ENCODE data around the gene GPR153.

GPR153 gene

GRCh38 chr1:6292102-6292501, 31.2 kb upstream of the GPR153 start:
- no peaks in the 10 kb centered on the region for H3K36me3 ChIP-seq (ENCODE audit: insufficient read depth, low read length)
- no peaks in the 10 kb centered on the region for H3K9me3 ChIP-seq (ENCODE audit: low read depth, low read length)
- no peak for DNase-seq (ENCODE audit: low read depth, low spot score)
- TF ChIP-seq EZH2 (IDR thresholded peaks at IDR 0.05) (no peak), POLR2AphosphoS5 (IDR thresholded peaks at IDR 0.05; ENCODE audit: borderline replicate concordance, low read depth, low read length) (no peak), FOXP2 (optimal IDR thresholded peaks at IDR 0.05; ENCODE audit: control extremely low read depth, extremely low read length, insufficient read depth) (no peak)
- H3K9ac ChIP-seq (ENCODE audit: insufficient read length) = no peak overlapping the region
- H3K27ac ChIP-seq = no peak overlapping the region
- H3K4me3 ChIP-seq = no peak overlapping the region

- Histone ChIP-seq H3K9me3 (ENCODE audit: low read depth, low read length) (no peaks in the 10 kb centered on the region), H3K4me3 (no peak overlapping the region), H3K36me3 (ENCODE audit: insufficient read depth, low read length) (no peaks in the 10 kb centered on the region), H3K27ac (no peak overlapping the region), H3K9ac (ENCODE audit: insufficient read length) (no peak overlapping the region)
- TF ChIP-seq EZH2 (IDR thresholded peaks at IDR 0.05) (no peak), POLR2AphosphoS5 (IDR thresholded peaks at IDR 0.05; ENCODE audit: borderline replicate concordance, low read depth, low read length) (no peak), FOXP2 (optimal IDR thresholded peaks at IDR 0.05; ENCODE audit: control extremely low read depth, extremely low read length, insufficient read depth) (no peak)
- DNase-seq (ENCODE audit: low read depth, low spot score) = no peak
Measured at GRCh38 chr1:6288665-6289064, 27.8 kb upstream of the GPR153 start.

GRCh38 chr1:6288026-6288425, 27.1 kb upstream of the GPR153 start:
- TF ChIP-seq EZH2 (IDR thresholded peaks at IDR 0.05) = no peak
- TF ChIP-seq FOXP2 (optimal IDR thresholded peaks at IDR 0.05; ENCODE audit: control extremely low read depth, extremely low read length, insufficient read depth) = no peak
- TF ChIP-seq POLR2AphosphoS5 (IDR thresholded peaks at IDR 0.05; ENCODE audit: borderline replicate concordance, low read depth, low read length) = no peak
- Histone ChIP-seq H3K27ac (peak overlapping the region; percentile 67), H3K4me3 (no peak overlapping the region), H3K36me3 (ENCODE audit: insufficient read depth, low read length) (no peaks in the 10 kb centered on the region), H3K9ac (ENCODE audit: insufficient read length) (peak overlapping the region; percentile 32), H3K9me3 (ENCODE audit: low read depth, low read length) (no peaks in the 10 kb centered on the region)
- no peak for DNase-seq (ENCODE audit: low read depth, low spot score)

GRCh38 chr1:6287431-6287886, 26.6 kb upstream of the GPR153 start:
- TF ChIP-seq POLR2AphosphoS5 (IDR thresholded peaks at IDR 0.05; ENCODE audit: borderline replicate concordance, low read depth, low read length) (no peak), EZH2 (IDR thresholded peaks at IDR 0.05) (no peak), FOXP2 (optimal IDR thresholded peaks at IDR 0.05; ENCODE audit: control extremely low read depth, extremely low read length, insufficient read depth) (no peak)

GRCh38 chr1:6287029-6287428, 26.1 kb upstream of the GPR153 start:
- no peak overlapping the region for H3K4me3 ChIP-seq
- H3K9me3 ChIP-seq (ENCODE audit: low read depth, low read length) = no peaks in the 10 kb centered on the region
- no peak overlapping the region for H3K27ac ChIP-seq
- no peaks in the 10 kb centered on the region for H3K36me3 ChIP-seq (ENCODE audit: insufficient read depth, low read length)
- no peak overlapping the region for H3K9ac ChIP-seq (ENCODE audit: insufficient read length)
- DNase-seq (ENCODE audit: low read depth, low spot score) = no peak
- no peak for TF ChIP-seq POLR2AphosphoS5 (IDR thresholded peaks at IDR 0.05; ENCODE audit: borderline replicate concordance, low read depth, low read length)
- TF ChIP-seq FOXP2 (optimal IDR thresholded peaks at IDR 0.05; ENCODE audit: control extremely low read depth, extremely low read length, insufficient read depth) = no peak
- no peak for TF ChIP-seq EZH2 (IDR thresholded peaks at IDR 0.05)

More at GRCh38 chr1:6287431-6287886, 26.6 kb upstream of the GPR153 start:
- Histone ChIP-seq H3K27ac (peak overlapping the region; percentile 67), H3K36me3 (ENCODE audit: insufficient read depth, low read length) (no peaks in the 10 kb centered on the region), H3K9ac (ENCODE audit: insufficient read length) (no peak overlapping the region), H3K9me3 (ENCODE audit: low read depth, low read length) (no peaks in the 10 kb centered on the region), H3K4me3 (no peak overlapping the region)
- no peak for DNase-seq (ENCODE audit: low read depth, low spot score)

GRCh38 chr1:6286266-6286665, 25.4 kb upstream of the GPR153 start:
- Histone ChIP-seq H3K27ac (no peak overlapping the region), H3K9me3 (ENCODE audit: low read depth, low read length) (no peaks in the 10 kb centered on the region), H3K9ac (ENCODE audit: insufficient read length) (no peak overlapping the region), H3K4me3 (no peak overlapping the region), H3K36me3 (ENCODE audit: insufficient read depth, low read length) (no peaks in the 10 kb centered on the region)
- TF ChIP-seq EZH2 (IDR thresholded peaks at IDR 0.05) (no peak), FOXP2 (optimal IDR thresholded peaks at IDR 0.05; ENCODE audit: control extremely low read depth, extremely low read length, insufficient read depth) (no peak), POLR2AphosphoS5 (IDR thresholded peaks at IDR 0.05; ENCODE audit: borderline replicate concordance, low read depth, low read length) (no peak)
- no peak for DNase-seq (ENCODE audit: low read depth, low spot score)

- H3K36me3 ChIP-seq (ENCODE audit: insufficient read depth, low read length) = no peaks in the 10 kb centered on the region
- no peak for DNase-seq (ENCODE audit: low read depth, low spot score)
- H3K9me3 ChIP-seq (ENCODE audit: low read depth, low read length) = no peaks in the 10 kb centered on the region
- H3K27ac ChIP-seq = no peak overlapping the region
- H3K9ac ChIP-seq (ENCODE audit: insufficient read length) = no peak overlapping the region
- TF ChIP-seq FOXP2 (optimal IDR thresholded peaks at IDR 0.05; ENCODE audit: control extremely low read depth, extremely low read length, insufficient read depth) (no peak), EZH2 (IDR thresholded peaks at IDR 0.05) (no peak), POLR2AphosphoS5 (IDR thresholded peaks at IDR 0.05; ENCODE audit: borderline replicate concordance, low read depth, low read length) (no peak)
- H3K4me3 ChIP-seq = no peak overlapping the region
Measured at GRCh38 chr1:6285336-6285735, 24.4 kb upstream of the GPR153 start.

- TF ChIP-seq EZH2 (IDR thresholded peaks at IDR 0.05) (no peak), POLR2AphosphoS5 (IDR thresholded peaks at IDR 0.05; ENCODE audit: borderline replicate concordance, low read depth, low read length) (no peak), FOXP2 (optimal IDR thresholded peaks at IDR 0.05; ENCODE audit: control extremely low read depth, extremely low read length, insufficient read depth) (no peak)
- no peaks in the 10 kb centered on the region for H3K36me3 ChIP-seq (ENCODE audit: insufficient read depth, low read length)
- H3K9ac ChIP-seq (ENCODE audit: insufficient read length) = no peak overlapping the region
- no peak overlapping the region for H3K27ac ChIP-seq
- H3K4me3 ChIP-seq = no peak overlapping the region
- DNase-seq (ENCODE audit: low read depth, low spot score) = no peak
- no peaks in the 10 kb centered on the region for H3K9me3 ChIP-seq (ENCODE audit: low read depth, low read length)
Measured at GRCh38 chr1:6282577-6283270, 21.8 kb upstream of the GPR153 start.
